A549 (cell line): ENCODE measurements around the gene PCSK5. TPM values are rescaled to one million over a fixed set of nuclear protein-coding genes. Genes with fewer than 3 reads are reported as not detected.

ENCODE experiments used
- ATAC-seq, 2 experiments: fragments of 200-7000 bp in 1 of 2; fragments of >200 bp in 1 of 2; cut with Nextera tagmentation in 1 of 2; cut with Tn5 transposase in 1 of 2; 3 replicates each; pipeline versions ENCODE4 v1.8.0 to v1.9.1; 2018 to 2020; ENCODE audit warnings: mild to moderate bottlenecking in 1 of 2, moderate library complexity in 1 of 2
- CTCF ChIA-PET: fragments of 300-600 bp; sonication (Branson Sonifier 250); formaldehyde crosslinking; extraction: SDS; loops from one replicate; lab custom pipeline; 2021; ENCODE audit warnings: antibody characterized with exemption, inconsistent platforms; lab: Yijun Ruan, JAX
- POLR2A ChIA-PET: fragments of 350-600 bp; formaldehyde crosslinking; extraction: SDS; loops from one replicate; lab custom pipeline; 2021; ENCODE audit warnings: antibody characterized with exemption, inconsistent platforms; lab: Yijun Ruan, JAX
- DNase-seq, 2 experiments: peaks; one replicate each; pipeline versions ENCODE4 v3.0.0 to v3.0.0-alpha.2; 2011 to 2016; ENCODE audit warnings: low read depth in 1 of 2, low spot score in 1 of 2
- FAIRE-seq: peaks from 2 replicates; lab custom pipeline; 2011; peaks lifted over from hg19 to GRCh38; lab: Jason Lieb, UNC
- H3K27ac ChIP-seq, 2 experiments: fragments of >200 bp; sonication (Bioruptor Twin); formaldehyde crosslinking; 3 replicates each; pipeline ENCODE4 v1.5.1; 2016 to 2017
- H3K4me1 ChIP-seq: fragments of >200 bp; sonication (Bioruptor Twin); formaldehyde crosslinking; 3 replicates; pipeline ENCODE4 v1.6.1; 2016
- H3K4me2 ChIP-seq: fragments of >200 bp; sonication (Bioruptor Twin); formaldehyde crosslinking; 3 replicates; pipeline ENCODE4 v1.6.1; 2016
- H3K4me3 ChIP-seq: fragments of >200 bp; sonication (Bioruptor Twin); formaldehyde crosslinking; 3 replicates; pipeline ENCODE4 v1.5.1; 2016
- H3K9me3 ChIP-seq: fragments of >200 bp; sonication (Bioruptor Twin); formaldehyde crosslinking; 3 replicates; pipeline ENCODE4 v1.6.1; 2016
- ATOH8 ChIP-seq: fragments of 250-450 bp; sonication (Bioruptor Pico); IDR thresholded peaks from 2 replicates; pipeline ENCODE4 v1.5.0; 2020; ENCODE audit warnings: low read depth, mild to moderate bottlenecking, moderate library complexity
- BCL3 ChIP-seq: fragments of >200 bp; sonication (Bioruptor Twin); formaldehyde crosslinking; IDR thresholded peaks from 3 replicates; pipeline ENCODE4 v1.6.1; 2016
- BHLHE40 ChIP-seq: IDR thresholded peaks from 2 replicates; pipeline ENCODE4 v1.6.1; 2012; ENCODE audit warnings: low read depth, low read length, inconsistent platforms
- CBX8 ChIP-seq: fragments of 200-600 bp; sonication (generic); IDR thresholded peaks from 2 replicates; pipeline ENCODE4 v1.6.1; 2016
- CEBPB ChIP-seq, 2 experiments: fragments of >200 bp in 1 of 2; sonication (Bioruptor Twin) in 1 of 2; formaldehyde crosslinking in 1 of 2; IDR thresholded peaks; 2 replicates each; pipeline ENCODE4 v1.6.1; 2012 to 2016
- CHD2 ChIP-seq: fragments of 150-350 bp; IDR thresholded peaks from 2 replicates; pipeline ENCODE4 v1.6.1; 2014; ENCODE audit warnings: low read length; ENCODE audit not compliant: partially characterized antibody
- ELK1 ChIP-seq: fragments of 150-350 bp; IDR thresholded peaks from 2 replicates; pipeline ENCODE4 v1.6.1; 2014; ENCODE audit warnings: low read depth, mild to moderate bottlenecking, low read length
- ESRRA ChIP-seq: fragments of 150-350 bp; IDR thresholded peaks from 2 replicates; pipeline ENCODE4 v1.6.1; 2014; ENCODE audit warnings: mild to moderate bottlenecking, low read length, borderline replicate concordance
- HDAC2 ChIP-seq: fragments of 200-600 bp; sonication (generic); IDR thresholded peaks from 2 replicates; pipeline ENCODE4 v1.6.1; 2016
- HEYL ChIP-seq: fragments of 250-450 bp; sonication (Bioruptor Pico); IDR thresholded peaks from 2 replicates; pipeline ENCODE4 v1.8.0; 2021; ENCODE audit warnings: mild to moderate bottlenecking, moderate library complexity
- HOXA7 ChIP-seq: fragments of 250-450 bp; sonication (Bioruptor Pico); IDR thresholded peaks from 2 replicates; pipeline ENCODE4 v1.5.0; 2020; ENCODE audit warnings: mild to moderate bottlenecking, moderate library complexity
- JUN ChIP-seq, 2 experiments: fragments of >200 bp; sonication (Bioruptor Twin); formaldehyde crosslinking; IDR thresholded peaks; 2 replicates in 1 of 2; 3 replicates in 1 of 2; pipeline ENCODE4 v1.6.1; 2016 to 2017
- KDM5A ChIP-seq: fragments of 200-600 bp; sonication (generic); IDR thresholded peaks from 2 replicates; pipeline ENCODE4 v1.6.1; 2016; ENCODE audit warnings: antibody characterized with exemption, mild to moderate bottlenecking
- MAZ ChIP-seq: fragments of 150-350 bp; IDR thresholded peaks from 2 replicates; pipeline ENCODE4 v1.6.1; 2014; ENCODE audit warnings: antibody characterized with exemption, low read depth, low read length, borderline replicate concordance
- NFE2L2 ChIP-seq: fragments of 150-350 bp; conservative IDR thresholded peaks from 2 replicates; pipeline ENCODE4 v1.6.1; 2014; ENCODE audit warnings: low read length
- NPAS2 ChIP-seq: fragments of 250-450 bp; sonication (Bioruptor Pico); IDR thresholded peaks from 2 replicates; pipeline ENCODE4 v1.8.0; 2022; ENCODE audit warnings: mild to moderate bottlenecking, moderate library complexity, borderline replicate concordance
- RARB ChIP-seq: fragments of 250-450 bp; sonication (Bioruptor Pico); IDR thresholded peaks from 2 replicates; pipeline ENCODE4 v1.8.0; 2021; ENCODE audit warnings: mild to moderate bottlenecking, moderate library complexity
- RCOR1 ChIP-seq: fragments of 150-350 bp; IDR thresholded peaks from 2 replicates; pipeline ENCODE4 v1.6.1; 2014; ENCODE audit warnings: antibody characterized with exemption, low read length, low read depth
- RFX5 ChIP-seq: fragments of 450-650 bp; IDR thresholded peaks from 2 replicates; pipeline ENCODE4 v1.7.1; 2014; ENCODE audit warnings: antibody characterized with exemption, mild to moderate bottlenecking, moderate library complexity
- RNF2 ChIP-seq: fragments of 200-600 bp; sonication (generic); IDR thresholded peaks from 2 replicates; pipeline ENCODE4 v1.6.1; 2016; ENCODE audit warnings: low read depth, mild to moderate bottlenecking, antibody characterized with exemption, moderate library complexity, borderline replicate concordance
- SMC3 ChIP-seq: fragments of >200 bp; sonication (Bioruptor Twin); formaldehyde crosslinking; IDR thresholded peaks from 3 replicates; pipeline ENCODE4 v1.6.1; 2018; ENCODE audit warnings: inconsistent platforms
- TP53 ChIP-seq: fragments of 250-450 bp; sonication (Bioruptor Pico); IDR thresholded peaks from 2 replicates; pipeline ENCODE4 v1.5.0; 2021; ENCODE audit warnings: mild to moderate bottlenecking, moderate library complexity
- ZC3H11A ChIP-seq: fragments of 450-650 bp; IDR thresholded peaks from 2 replicates; pipeline ENCODE4 v1.6.1; 2014; ENCODE audit warnings: antibody characterized with exemption, mild to moderate bottlenecking
- ZNF302 ChIP-seq: fragments of 250-450 bp; sonication (Bioruptor Pico); IDR thresholded peaks from 2 replicates; pipeline ENCODE4 v1.9.0; 2021; ENCODE audit warnings: inconsistent platforms, mild to moderate bottlenecking, moderate library complexity
- WGBS: methylation state at CpG from one replicate; pipeline ENCODE4 v1.1.6; 2017; ENCODE audit errors: missing lambda C conversion rate; 5-methylcytosine and 5-hydroxymethylcytosine counted together
- polyA plus RNA-seq, 4 experiments: library from polyadenylated mRNA; depleted of rRNA in 3 of 4; stranded (reverse); fragments of >200 nt; fragmentation: RNase III in 1 of 4; extraction: RNeasy Plus Mini Kit Qiagen cat#74134 plus additional on column Dnase treatment in 1 of 4; gene quantifications; 2 replicates in 3 of 4; 3 replicates in 1 of 4; pipeline ENCODE4 v1.2.3, GENCODE V29; 2011 to 2017
- TF ChIP-seq, protein P1 (sequence below): fragments of 450-650 bp; IDR thresholded peaks from 2 replicates; pipeline ENCODE4 v1.6.1; 2014; ENCODE audit warnings: antibody characterized with exemption

Gene PCSK5
- polyA plus RNA-seq, 2 of the 4 experiments (the other 2 are of a cell fraction), result 1.3 to 6.7 TPM

DNA sequence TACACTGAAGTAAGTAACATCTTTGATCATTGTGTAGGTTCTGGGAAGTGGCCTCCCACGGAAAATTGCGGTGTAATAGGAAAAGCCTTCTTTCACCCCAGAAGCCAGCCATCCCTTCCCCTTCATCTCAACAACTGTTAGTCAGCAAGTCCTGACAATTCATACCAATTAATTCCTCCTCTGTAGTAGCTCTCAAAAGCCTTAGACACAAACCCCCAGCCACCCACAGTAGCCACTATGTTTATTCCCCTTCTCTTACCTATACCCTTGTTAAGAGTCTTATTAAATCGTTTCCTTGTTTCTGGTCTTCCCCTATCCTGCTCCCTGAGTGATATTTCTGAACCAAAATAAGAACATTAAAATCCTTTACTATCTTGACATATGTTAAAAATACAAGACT, 143.6 kb downstream of the PCSK5 start (continued):
- no peak for TF ChIP-seq BCL3
- TF ChIP-seq SMC3, result no peak
- no peak for TF ChIP-seq CBX8
- TF ChIP-seq HOXA7 (CRISPR knock-in tag), result no peak
- TF ChIP-seq NPAS2 (CRISPR knock-in tag), result no peak

DNA sequence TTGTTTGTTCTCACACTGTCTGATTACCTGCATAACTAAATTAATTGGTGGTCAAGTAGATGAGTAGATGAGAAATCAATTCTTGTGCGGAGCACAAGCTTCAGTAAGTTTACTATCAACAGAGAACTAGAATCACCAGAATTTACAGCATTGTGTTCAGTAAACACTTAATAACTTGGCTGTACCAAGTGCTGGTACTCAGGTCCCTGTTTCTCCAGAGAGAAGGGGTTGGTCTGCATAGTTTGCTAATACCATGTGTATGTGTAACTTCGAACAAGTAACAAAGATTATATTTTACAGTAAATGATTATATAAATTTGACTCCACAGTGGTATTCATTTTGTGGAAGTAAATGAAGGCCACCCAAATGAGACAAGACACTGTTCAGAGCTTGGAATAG, 146.3 kb downstream of the PCSK5 start:
- no peaks in the 10 kb centered on the region for H3K4me1 ChIP-seq
- no peak for ATAC-seq
- H3K4me3 ChIP-seq, result no peak overlapping the region
- H3K27ac ChIP-seq, result no peak overlapping the region
- no peaks in the 10 kb centered on the region for H3K9me3 ChIP-seq
- TF ChIP-seq HEYL (CRISPR knock-in tag), result no peak
- TF ChIP-seq ESRRA, result no peak
- no peak for TF ChIP-seq RFX5
- TF ChIP-seq NFE2L2, result no peak
- no peak for TF ChIP-seq CEBPB (IDR thresholded peaks at IDR 0.05)
- TF ChIP-seq RNF2, result no peak
- no peak for TF ChIP-seq TP53 (CRISPR knock-in tag)
- TF ChIP-seq ZC3H11A, result no peak
- TF ChIP-seq RARB, result no peak
- TF ChIP-seq HDAC2, result no peak
- no peak for TF ChIP-seq CHD2
- TF ChIP-seq ATOH8, result no peak
- no peak for TF ChIP-seq ELK1
- no peak for TF ChIP-seq ZNF302 (CRISPR knock-in tag)
- TF ChIP-seq RCOR1, result no peak
- no peak for TF ChIP-seq BHLHE40
- TF ChIP-seq MAZ, result no peak
- WGBS, result 55% methylated on average over 2 of the region's 2 CpGs
- no peak for DNase-seq
- ChIA-PET POLR2A (no interaction called here), CTCF (no interaction called here)
- no peak for FAIRE-seq
- H3K4me2 ChIP-seq, result no peak overlapping the region

- Histone ChIP-seq H3K4me3 (no peak overlapping the region), H3K9me3 (no peaks in the 10 kb centered on the region), H3K4me1 (no peaks in the 10 kb centered on the region), H3K4me2 (no peak overlapping the region), H3K27ac (no peak overlapping the region)
- no peak for FAIRE-seq
- no peak for ATAC-seq
- no peak for DNase-seq
- CTCF ChIA-PET, result no interaction called here
- 73% methylated on average over 9 of the region's 9 CpGs for WGBS
- POLR2A ChIA-PET, result no interaction called here
- TF ChIP-seq HEYL (CRISPR knock-in tag) (no peak), JUN (IDR thresholded peaks at IDR 0.05) (no peak), ZNF302 (CRISPR knock-in tag) (no peak), ELK1 (no peak), KDM5A (no peak)
- TF ChIP-seq, protein P1, sequence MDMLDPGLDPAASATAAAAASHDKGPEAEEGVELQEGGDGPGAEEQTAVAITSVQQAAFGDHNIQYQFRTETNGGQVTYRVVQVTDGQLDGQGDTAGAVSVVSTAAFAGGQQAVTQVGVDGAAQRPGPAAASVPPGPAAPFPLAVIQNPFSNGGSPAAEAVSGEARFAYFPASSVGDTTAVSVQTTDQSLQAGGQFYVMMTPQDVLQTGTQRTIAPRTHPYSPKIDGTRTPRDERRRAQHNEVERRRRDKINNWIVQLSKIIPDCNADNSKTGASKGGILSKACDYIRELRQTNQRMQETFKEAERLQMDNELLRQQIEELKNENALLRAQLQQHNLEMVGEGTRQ, result no peak
Measured at GRCh38 chr9:76037587-76038225, 147.2 kb downstream of the PCSK5 start.
